HG03571 (cell line): ENCODE data around the gene PFKL.

Source experiments
- ATAC-seq: cut with Tn5 transposase; IDR thresholded peaks from one replicate; pipeline ENCODE4 v1.9.1; 2021; ENCODE audit not compliant: unreplicated experiment

The PFKL gene

GRCh38 chr21:44299458-44300261, at the start of gene PFKL:
Gene PFKL (plus strand): TSS chr21:44300053. CDS start chr21:44300106, 53 bp downstream.
- peak; percentile 43 for ATAC-seq

DNA sequence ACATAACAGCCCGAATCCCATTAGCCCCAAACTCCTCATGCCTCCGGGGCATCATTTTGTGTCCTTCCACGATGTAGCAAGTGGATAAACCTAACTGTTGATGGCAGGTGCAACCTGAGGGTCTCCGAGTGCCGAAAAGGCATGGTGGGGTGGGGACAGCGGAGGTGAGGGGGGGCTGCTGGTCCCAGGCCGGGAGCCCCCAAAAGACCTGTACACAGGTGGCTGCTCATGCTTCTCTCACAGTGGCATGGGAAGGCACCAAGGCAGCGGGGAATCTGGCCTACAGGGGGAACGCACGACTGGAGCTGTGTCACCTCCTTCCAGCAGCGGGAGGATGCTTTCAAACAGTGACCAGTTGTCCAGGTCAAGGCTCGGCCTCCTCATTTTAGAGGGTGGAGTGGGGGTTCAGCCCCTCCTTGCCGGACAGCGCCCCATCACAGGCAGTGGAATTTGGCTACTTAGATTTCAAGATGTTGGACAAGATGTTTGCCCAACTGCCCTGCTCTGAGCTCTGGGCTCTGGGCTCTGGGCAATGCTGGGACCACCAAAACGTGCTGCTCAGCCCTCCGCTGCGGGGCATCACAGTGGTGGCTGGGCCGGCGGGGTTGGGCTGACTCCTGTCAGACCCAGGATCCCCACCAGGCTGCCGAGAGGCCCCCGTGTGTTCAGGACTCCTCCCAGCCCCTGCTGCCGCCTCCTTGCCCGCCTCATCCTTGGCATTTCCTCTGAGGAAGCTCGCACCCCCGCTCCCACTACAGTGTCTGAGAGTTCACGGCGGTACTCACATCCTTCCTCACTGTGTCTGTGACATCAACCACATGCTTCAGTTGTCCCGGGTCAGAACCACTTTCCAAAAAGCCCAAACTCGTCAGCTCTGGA, 45.8 kb upstream of the PFKL start:
- no peak for ATAC-seq

DNA sequence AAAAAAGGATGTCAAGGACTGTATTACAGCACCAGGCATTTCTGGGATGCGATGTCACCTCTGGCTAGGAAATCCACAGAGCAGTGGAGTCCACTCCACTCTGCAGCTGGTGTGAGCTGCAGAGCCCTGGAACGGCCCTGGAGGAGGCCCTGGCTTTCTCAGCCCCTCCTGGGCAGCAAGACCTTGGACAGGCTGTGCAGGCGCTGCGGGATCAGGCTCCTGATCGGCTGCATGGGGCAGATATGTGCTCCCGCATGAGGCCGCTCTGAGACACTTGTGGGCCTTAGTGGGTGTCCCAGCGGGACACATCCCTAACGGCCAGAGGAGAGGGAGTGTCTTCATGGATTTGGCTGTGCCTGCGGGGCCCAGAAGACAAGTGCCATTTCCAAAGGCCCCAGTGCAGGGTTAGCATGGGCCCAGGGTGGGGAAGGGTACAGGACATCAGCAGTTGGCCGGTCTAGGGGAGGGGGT, 44.3 kb upstream of the PFKL start:
- ATAC-seq: no peak

- ATAC-seq: no peak
Measured at GRCh38 chr21:44258056-44258725, 41.7 kb upstream of the PFKL start.

DNA sequence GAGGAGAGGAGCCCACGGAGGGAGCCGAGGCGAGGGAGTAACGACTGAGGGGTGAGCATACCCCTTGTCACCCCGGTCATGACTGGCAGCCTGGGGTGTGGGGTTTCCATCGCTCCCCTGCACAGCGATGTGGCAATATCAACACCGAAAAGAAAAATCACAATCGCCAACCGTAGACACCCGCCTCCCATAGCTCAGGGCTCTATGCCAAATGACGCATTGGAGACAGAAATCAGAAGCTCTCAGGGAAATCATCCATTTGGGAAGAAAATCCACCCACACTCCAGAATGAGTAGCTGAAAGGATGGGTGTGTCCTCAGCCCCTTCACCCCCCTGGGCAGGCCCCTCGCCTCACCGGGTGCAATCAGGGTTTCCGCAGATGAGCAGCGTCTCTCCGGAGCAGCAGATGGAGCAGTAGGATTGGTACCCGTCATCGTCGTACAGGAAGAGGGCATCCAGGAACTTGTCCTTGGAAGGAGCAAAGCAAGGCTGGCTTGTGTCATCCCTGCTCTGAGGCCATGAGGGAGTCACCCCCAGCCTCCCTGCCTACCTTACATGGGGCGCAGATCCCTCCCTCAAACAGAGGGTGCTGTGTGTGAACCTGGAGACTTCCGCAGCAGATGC, 40.7 kb upstream of the PFKL start:
- no peak for ATAC-seq

- ATAC-seq: no peak
Measured at GRCh38 chr21:44260066-44260465, 39.8 kb upstream of the PFKL start.

- no peak for ATAC-seq
Measured at GRCh38 chr21:44260791-44261631, 38.8 kb upstream of the PFKL start.

DNA sequence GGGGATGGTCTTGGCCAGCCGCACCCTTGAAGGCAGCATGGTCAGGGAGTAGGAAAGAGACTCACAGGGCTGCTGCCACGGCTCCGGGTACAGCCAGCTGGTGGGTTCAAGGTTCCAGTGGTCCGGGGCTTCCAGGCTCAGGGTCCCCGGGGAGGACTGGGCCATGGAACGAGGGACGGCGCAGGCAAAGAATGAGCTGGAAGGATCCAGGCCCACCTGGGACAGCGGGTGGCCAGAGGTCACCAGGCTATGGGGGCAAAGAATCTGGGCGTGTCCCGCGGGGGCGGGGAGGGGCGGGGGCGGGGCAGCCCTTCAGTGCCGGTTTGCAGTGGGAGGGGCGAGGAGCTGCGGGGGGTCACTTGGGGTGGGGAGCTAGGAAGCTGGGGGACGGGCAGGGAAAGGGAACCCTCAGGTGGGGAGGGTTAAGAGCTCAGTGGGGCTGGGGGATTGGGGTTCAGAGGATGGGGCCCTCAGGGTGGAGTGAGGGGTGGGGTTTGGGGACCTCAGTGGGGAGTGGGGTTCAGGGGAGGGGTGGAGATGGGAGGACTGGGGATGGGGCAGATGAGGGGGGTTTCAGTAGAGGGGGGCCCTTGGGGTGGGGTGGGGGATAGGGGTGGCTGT, 38.1 kb upstream of the PFKL start, which contains the start of gene DNMT3L:
TSS of gene DNMT3L (minus strand) at position 223 of the 621 bp plus-strand sequence. CDS start 638 bp downstream, outside the sequence.
- no peak for ATAC-seq

GRCh38 chr21:44262338-44263056, 37.4 kb upstream of the PFKL start:
- no peak for ATAC-seq

GRCh38 chr21:44263221-44263760, 36.6 kb upstream of the PFKL start:
- ATAC-seq: no peak

DNA sequence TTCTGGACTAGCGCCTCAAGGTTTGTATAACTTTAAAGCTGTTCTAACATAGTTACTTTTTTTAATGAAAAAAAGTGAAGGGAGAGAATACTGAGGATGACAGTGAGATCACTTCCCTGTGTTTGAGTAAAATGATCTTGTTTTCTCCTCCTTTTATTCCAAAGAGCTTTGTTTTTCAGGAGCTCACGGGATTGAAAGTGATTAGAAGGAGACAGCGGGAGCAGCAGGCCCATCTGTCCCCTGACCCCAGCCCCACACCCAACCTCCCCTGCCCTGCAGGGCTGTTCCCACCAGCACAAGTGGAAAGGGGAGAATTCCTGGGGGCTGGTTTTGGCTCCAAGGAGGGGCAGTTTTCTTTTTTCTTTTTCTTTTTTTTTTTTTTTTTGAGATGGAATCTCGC, 36.1 kb upstream of the PFKL start:
- ATAC-seq: no peak

GRCh38 chr21:44265734-44266270, 34.1 kb upstream of the PFKL start:
- no peak for ATAC-seq

DNA sequence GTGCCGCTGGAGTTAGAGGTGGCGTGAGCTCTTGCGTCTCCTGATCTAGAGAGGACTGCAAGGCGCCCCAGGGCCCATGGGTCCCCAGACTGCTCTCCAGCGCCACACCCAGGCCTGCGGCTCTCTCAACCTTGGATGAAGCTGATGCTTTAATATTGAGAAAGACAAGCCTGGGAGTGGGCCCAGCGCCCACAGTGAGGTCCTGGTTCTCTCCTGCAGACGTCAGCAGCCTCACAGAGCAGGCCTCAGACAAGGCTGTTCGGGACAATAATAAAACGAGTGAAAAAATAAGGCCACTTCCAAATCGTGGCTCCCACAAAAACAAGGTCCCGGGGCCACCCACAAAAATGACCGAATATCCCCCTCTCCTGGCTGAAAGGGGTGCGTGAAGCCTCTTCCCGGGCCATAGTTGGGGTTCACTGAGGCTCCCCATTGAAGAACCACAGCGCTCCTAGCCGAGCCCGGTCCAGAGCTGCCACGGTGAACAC, 32.2 kb upstream of the PFKL start:
- ATAC-seq: no peak

- ATAC-seq: no peak
Measured at GRCh38 chr21:44269090-44269489, 30.8 kb upstream of the PFKL start.

GRCh38 chr21:44271558-44272283, 28.1 kb upstream of the PFKL start:
- ATAC-seq: no peak

GRCh38 chr21:44272284-44272858, 27.5 kb upstream of the PFKL start:
- no peak for ATAC-seq

DNA sequence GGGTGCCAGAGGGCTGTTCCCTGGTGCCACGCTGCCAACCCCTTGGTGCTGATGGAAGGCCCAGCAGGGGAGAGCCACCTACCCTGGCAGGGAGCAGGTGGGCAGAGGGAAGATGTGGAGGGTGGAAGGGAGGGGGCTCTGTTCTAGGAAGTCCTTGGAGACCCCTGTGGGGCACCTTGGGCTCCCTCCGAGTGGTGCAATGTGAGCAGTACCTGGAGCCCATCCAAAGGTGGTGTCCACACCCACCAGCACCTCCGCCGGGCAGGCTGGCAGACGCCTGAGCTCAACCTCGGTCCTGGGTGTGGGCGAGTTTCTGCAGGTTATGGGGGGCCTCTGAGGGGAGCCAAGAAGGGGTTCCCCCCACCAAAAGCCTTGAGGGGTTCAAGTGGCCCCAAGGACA, 26.8 kb upstream of the PFKL start:
- ATAC-seq: no peak
